ENCODE measurements around the gene QDPR. TPM values are rescaled to one million over a fixed set of nuclear protein-coding genes. Genes with fewer than 3 reads are reported as not detected.

Gene QDPR
- total RNA-seq (2022; extraction: Qiagen RNA extraction; ENCODE audit: low read depth) = 44.8 to 54.4 TPM (median 50.6 TPM) in 5 replicates

DNA sequence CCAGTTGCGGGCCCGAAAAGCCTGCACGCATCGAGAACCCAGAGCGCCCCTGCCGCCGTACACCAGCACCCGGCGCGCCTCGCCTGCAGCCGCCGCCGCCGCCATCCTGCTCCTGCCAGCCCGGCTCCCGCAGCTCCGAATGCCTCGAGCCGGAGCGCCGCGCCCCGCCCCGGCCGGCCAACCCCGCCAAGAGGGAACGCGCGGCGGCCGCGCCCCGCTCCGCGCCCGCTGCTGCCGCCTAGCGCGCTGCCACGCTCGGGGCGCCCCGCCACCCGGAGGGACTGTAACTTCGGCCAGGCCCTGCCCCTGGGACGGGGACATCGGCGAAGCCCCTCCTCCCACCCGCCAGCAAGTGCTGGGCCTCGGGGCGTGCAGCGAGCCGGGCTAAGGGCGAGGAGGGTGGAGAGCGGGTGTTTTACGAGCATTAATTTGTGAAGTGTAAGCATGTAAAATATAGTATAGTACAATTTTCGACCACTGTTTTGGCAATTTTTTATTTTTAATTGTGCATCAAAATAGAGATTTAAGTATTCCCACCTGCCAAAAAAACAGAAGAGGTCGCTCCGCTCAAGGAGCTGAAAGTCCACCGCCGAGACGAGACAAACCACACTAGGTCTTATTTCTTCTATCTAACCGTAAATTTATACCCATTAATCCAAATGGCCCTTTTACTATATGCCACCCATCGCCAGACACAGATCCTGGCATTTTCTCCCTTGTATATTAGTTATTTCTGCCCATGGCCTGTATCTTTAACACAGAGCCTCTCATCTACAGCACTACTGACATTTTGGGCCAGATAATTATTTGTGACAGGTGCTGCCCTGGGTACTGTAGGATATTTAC, at the start of gene QDPR:
Gene QDPR (minus strand): TSS at position 141 of the 846 bp plus-strand sequence. CDS start 36 bp downstream, at position 105.

GRCh38 chr4:17514865-17515264, 3.0 kb upstream of the QDPR start, which contains the start of gene CLRN2:
TSS of gene CLRN2 (plus strand) at chr4:17515165. CDS start at chr4:17515267, 102 bp downstream.

Other genes starting within 250 kb of the QDPR start
- not detected in 5 replicates for gene CLRN2, start 3.1 kb upstream of the QDPR start, total RNA-seq (2022; extraction: Qiagen RNA extraction; ENCODE audit: low read depth)
- 33.8 to 47.4 TPM (median 36.0 TPM) in 5 replicates for gene LAP3, start 65.1 kb upstream of the QDPR start, total RNA-seq (2022; extraction: Qiagen RNA extraction; ENCODE audit: low read depth)
- gene MED28, start 102.6 kb upstream of the QDPR start, total RNA-seq (2022; extraction: Qiagen RNA extraction; ENCODE audit: low read depth) = 26.0 to 47.7 TPM (median 29.1 TPM) in 5 replicates